GM10266 (cell line): ENCODE results near the gene E2F1.

Source experiments
- DNase-seq: peaks from one replicate; pipeline ENCODE4 v3.0.0; 2012; ENCODE audit errors: extremely low spot score
- CTCF ChIP-seq: IDR thresholded peaks from 2 replicates; pipeline ENCODE4 v1.5.1; 2012; ENCODE audit warnings: mild to moderate bottlenecking, low read depth; ENCODE audit not compliant: control insufficient read depth, insufficient read depth; ENCODE audit errors: missing control alignments

Gene E2F1

GRCh38 chr20:33689973-33690372, 3.8 kb upstream of the E2F1 start:
- TF ChIP-seq CTCF, result no peak
- no peak for DNase-seq

GRCh38 chr20:33689493-33689892, 3.3 kb upstream of the E2F1 start:
- no peak for TF ChIP-seq CTCF
- no peak for DNase-seq

DNA sequence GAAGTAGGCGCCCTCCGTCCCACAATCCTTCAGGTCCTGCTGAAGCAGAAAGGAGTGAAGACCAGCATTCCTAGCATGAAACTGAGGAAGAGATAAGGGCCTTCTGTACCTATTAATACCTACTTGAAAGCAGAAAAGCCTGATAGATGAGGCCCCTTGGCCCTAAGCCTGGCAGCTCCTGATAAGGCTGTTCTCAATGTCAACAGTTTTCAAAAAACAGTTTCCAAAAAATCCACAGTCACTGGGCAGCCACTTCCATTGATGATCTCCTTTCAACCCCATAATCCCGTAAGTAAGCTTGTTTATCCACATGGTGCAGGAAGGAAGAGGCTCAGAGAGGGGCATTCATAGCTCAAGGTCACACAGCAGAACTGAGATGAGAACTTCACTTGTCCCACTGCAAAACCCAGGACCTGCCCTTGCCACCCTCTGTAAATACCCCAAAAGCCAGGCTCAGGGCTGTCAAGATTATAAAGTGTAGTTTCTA, 2.8 kb upstream of the E2F1 start:
- no peak for TF ChIP-seq CTCF
- DNase-seq, result no peak

DNA sequence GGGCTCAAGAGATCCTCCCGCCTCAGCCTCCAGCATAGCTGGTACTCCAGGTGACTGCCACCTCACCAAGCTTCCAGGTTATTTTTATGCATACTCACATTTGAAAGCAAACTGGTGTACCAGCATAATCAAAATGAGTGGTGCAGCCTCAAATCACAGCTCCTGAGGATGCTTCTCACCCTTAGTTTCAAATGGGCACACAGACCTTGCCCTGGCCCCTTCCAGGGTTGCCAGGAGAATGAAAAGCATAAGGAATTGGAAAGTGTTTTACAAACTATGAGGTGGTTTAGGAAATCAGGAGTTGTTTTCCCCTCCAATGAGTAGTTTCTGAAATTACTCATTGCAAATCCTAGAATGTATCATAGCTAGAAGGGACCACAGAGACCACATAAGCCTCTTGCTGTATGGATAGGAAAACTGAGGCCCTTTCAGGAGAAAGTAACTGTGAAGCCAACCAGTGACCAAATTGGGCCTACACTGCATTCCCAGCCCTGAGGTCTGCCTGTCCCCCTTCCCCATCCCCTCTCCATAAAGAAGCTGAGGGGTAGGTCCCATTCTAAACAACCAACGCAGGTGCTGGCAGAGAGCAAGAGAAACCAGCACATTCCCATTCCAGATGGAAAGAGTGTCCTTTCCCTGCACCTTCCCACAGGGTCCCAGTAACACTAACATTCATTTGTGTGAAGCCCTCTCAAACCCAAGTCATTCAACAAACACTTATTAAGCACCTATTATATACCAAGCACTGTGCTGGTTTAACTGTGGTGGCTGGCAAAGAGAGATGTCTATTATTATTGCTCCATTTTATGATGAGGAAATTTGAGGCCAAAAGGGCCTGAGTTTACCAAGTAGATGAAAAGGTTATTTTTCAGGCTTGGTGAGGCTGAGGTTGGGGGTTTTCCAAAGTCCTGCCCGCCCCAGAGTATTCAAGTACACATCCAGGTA, 2.1 kb upstream of the E2F1 start:
- no peak for TF ChIP-seq CTCF
- no peak for DNase-seq

- TF ChIP-seq CTCF, result no peak
- DNase-seq, result no peak
These were observed 1.3 kb upstream of the E2F1 start for GRCh38 chr20:33687370-33687915.

DNA sequence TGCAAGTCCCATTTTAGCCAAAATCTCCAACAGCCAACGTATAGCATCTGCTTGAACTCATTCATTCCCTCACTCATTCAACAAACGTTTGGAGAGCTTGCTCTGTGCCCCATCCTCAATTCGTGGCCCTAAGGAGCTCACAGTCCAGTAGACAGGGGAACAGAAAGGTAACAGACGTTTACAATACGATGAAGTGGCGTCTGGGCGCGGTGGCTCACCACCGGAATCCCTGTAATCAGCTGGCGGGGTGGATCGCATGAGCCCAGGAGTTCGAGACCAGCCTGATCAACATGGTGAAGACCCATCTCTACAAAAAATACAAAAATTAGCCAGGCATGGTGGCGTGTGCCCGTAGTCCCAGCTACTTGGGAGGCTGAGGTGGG, 790 bp upstream of the E2F1 start:
- no peak for DNase-seq
- no peak for TF ChIP-seq CTCF
